Psoas muscle (tissue), 8 donors: Measurements from ENCODE around the gene ANKRD13B. TPM values are rescaled to one million over a fixed set of nuclear protein-coding genes. Genes with fewer than 3 reads are reported as not detected.

Experiments
- ATAC-seq, 4 donors: fragments of 200-7000 bp; cut with Tn5 transposase; one replicate each; pipeline ENCODE4 v1.9.1; 2020; ENCODE audit warnings: moderate library complexity in 3 of 4, mild to moderate bottlenecking in 2 of 4
- DNase-seq, 2 donors: peaks; one replicate each; pipeline ENCODE4 v3.0.0-alpha.2; 2020
- H3K27ac ChIP-seq: fragments of 200-600 bp; one replicate; pipeline ENCODE4 v1.8.0; 2022
- H3K27me3 ChIP-seq, 3 donors: fragments of 200-600 bp in 1 of 3; one replicate each; pipeline versions ENCODE4 v1.6.1 to v1.8.0; 2013 to 2022; ENCODE audit warnings: low read length in 2 of 3, mild to moderate bottlenecking in 2 of 3, moderate library complexity in 1 of 3; ENCODE audit not compliant: insufficient read depth in 3 of 3
- H3K36me3 ChIP-seq, 2 donors: fragments of 200-600 bp in 1 of 2; one replicate each; pipeline versions ENCODE4 v1.6.1 to v1.8.0; 2013 to 2022; ENCODE audit warnings: low read depth in 1 of 2, mild to moderate bottlenecking in 1 of 2, moderate library complexity in 1 of 2; ENCODE audit not compliant: insufficient read depth in 1 of 2
- H3K4me1 ChIP-seq: fragments of 200-600 bp; one replicate; pipeline ENCODE4 v1.8.0; 2022
- H3K4me3 ChIP-seq: fragments of 200-600 bp; one replicate; pipeline ENCODE4 v1.8.0; 2022; ENCODE audit warnings: mild to moderate bottlenecking
- H3K9me3 ChIP-seq: fragments of 200-600 bp; one replicate; pipeline ENCODE4 v1.8.0; 2022
- WGBS, 3 donors: extraction: QIAGEN DNeasy Blood & Tissue Kit; methylation state at CpG; one replicate each; pipeline versions ENCODE4 v1.1.6 to v1.1.7; 2013; 5-methylcytosine and 5-hydroxymethylcytosine counted together
- intact Hi-C, 2 donors: fragments of 100-400 bp; cut with DNase I; formaldehyde crosslinking; loops; one replicate each; pipeline versions ENCODE4 v1.11.0 to v1.14.2; 2022
- polyA plus RNA-seq, 3 donors: library from polyadenylated mRNA; stranded (reverse); fragments of 200-250 nt; gene quantifications; one replicate each; pipeline ENCODE4 v1.2.3, GENCODE V29; 2013
- total RNA-seq, 4 donors: library from RNA; stranded (reverse); fragmentation: NEBNext Ultra II Directional in 2 of 4; extraction: Animal tissue kit (Norgen Biotek cat#: 25700) in 2 of 4; gene quantifications; one replicate each; pipeline versions ENCODE4 v1.2.1 to v1.2.4, GENCODE V29; 2021 to 2023
- TF ChIP-seq, protein P1 (sequence below): fragments of 200-600 bp; IDR thresholded peaks from one replicate; pipeline ENCODE4 v1.8.0; 2022; ENCODE audit warnings: antibody characterized with exemption
- donor health status: healthy with polysubstance abuse.
- donor health status: DM: no; HTN: no; CAD: no; lungs with moderate emphysema.
- donor health status: Bipolar disorder and iron deficiency.
- donor health status: healthy.
- donor health status: DM: yes; HTN: yes; CAD: no.
- donor health status: DM: no; HTN: no; CAD: no.
- donor health status: DM: no; HTN: no; CAD: no.
- donor health status: DM: yes; HTN: yes; CAD: no.

Gene ANKRD13B
- total and polyA plus RNA-seq, 7 donors: 5.4 to 14.8 (median 7.1) TPM

DNA sequence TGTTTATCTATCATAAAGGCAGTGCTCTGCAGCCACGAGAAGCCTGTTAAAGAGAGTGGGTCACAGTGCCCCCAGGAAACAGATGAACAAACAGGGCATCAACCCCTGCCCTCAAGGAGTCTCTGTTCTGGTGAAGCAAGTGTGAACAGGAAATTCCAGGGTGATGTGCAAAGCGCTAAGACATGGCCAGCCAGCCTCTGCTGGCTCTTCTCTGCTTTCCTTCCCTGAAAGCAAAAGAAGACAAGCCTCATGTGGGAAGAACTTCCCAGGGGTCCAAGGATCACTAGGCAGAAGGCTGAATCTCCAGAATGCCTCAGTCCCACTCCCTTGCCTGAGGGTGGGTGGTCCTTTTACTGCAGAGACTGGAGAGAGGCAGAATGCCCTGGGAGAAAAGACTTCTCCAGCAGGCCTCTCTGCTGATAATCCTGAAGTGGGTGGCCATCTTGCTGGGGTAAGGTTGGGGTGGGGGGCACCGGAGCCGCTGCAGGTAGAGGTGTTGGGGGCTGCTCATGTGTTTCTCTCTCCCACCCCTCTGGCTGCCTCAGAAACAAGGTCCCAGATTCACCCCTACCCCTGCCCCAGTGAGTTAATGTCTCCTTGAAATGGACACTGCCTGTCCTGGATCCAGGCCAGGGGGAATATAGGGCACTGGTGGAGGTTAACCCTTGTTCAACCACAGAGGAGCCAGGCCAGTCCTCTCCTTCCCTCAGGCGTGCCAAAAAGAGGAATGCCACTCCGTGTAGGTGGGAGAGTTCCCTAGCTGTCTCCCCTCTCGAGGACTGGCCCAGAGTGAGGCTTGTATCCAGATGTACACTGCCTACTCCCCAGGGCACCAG lies 2.4 kb downstream of the ANKRD13B start:
- ATAC-seq (no peak), DNase-seq (no peak)
- no peaks in the 10 kb centered on the region for H3K36me3 ChIP-seq
- WGBS, 3 donors: 74 to 80% (median 77%) methylated on average over 6 to 7 of the region's 7 CpGs
- no peak overlapping the region for H3K4me3 ChIP-seq
- H3K27ac ChIP-seq: no peak overlapping the region
- peaks cover 39% of the 10 kb centered on the region for H3K4me1 ChIP-seq
- intact Hi-C loops: no loop called here
- no peaks in the 10 kb centered on the region for H3K9me3 ChIP-seq
- H3K27me3 ChIP-seq: no peaks in the 10 kb centered on the region
- TF ChIP-seq, protein P1, sequence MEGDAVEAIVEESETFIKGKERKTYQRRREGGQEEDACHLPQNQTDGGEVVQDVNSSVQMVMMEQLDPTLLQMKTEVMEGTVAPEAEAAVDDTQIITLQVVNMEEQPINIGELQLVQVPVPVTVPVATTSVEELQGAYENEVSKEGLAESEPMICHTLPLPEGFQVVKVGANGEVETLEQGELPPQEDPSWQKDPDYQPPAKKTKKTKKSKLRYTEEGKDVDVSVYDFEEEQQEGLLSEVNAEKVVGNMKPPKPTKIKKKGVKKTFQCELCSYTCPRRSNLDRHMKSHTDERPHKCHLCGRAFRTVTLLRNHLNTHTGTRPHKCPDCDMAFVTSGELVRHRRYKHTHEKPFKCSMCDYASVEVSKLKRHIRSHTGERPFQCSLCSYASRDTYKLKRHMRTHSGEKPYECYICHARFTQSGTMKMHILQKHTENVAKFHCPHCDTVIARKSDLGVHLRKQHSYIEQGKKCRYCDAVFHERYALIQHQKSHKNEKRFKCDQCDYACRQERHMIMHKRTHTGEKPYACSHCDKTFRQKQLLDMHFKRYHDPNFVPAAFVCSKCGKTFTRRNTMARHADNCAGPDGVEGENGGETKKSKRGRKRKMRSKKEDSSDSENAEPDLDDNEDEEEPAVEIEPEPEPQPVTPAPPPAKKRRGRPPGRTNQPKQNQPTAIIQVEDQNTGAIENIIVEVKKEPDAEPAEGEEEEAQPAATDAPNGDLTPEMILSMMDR: no peak

DNA sequence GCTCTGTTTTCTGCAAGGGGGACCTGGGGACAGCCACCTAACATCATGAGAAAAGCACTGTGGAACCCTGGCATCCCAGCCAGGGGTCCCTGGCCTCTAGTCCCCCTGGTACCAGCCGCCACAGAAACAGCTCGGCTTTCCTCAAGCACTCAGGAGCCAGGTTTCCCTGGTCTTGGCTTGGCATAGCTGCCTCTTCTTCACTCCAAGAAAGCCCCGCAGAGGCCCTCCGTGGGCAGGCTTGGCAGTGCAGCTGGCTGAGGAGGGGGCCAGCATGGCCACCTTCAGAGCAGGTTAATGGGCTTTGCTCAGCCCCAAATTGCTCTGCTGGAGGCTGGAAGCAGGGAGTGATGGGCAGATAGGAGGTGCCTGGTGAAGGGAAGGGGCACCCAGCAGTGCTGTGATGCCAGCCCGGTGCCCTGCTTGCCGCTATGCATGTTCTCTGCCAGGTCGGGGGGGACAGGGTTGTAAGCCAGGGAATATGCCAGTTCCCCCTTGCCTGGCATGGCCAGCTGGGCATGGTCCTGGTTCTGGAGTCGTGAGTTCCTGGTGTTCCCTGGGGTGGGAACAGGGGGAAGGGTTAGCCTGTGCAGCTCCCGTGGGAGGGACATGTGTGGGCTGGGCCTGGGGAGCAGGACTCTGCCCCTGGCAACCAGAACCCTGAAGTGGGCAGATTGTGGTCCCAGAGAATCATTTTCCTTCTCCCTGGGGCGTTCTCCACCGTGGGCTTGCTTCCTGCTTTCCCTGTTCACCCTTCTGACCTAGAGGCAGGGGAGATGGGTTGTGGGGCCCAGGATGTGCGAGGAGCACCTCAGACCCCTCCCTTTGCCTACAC lies 3.2 kb downstream of the ANKRD13B start:
- no peaks in the 10 kb centered on the region for H3K36me3 ChIP-seq
- no peaks in the 10 kb centered on the region for H3K9me3 ChIP-seq
- TF ChIP-seq, protein P1: no peak
- intact Hi-C loops: no loop called here
- H3K4me3 ChIP-seq: no peak overlapping the region
- H3K27me3 ChIP-seq: no peaks in the 10 kb centered on the region
- peaks cover 30% of the 10 kb centered on the region for H3K4me1 ChIP-seq
- no peak for ATAC-seq
- 70 to 84% (median 71%) methylated on average over 12 of the region's 12 CpGs for WGBS, 3 donors
- no peak for DNase-seq
- no peak overlapping the region for H3K27ac ChIP-seq

DNA sequence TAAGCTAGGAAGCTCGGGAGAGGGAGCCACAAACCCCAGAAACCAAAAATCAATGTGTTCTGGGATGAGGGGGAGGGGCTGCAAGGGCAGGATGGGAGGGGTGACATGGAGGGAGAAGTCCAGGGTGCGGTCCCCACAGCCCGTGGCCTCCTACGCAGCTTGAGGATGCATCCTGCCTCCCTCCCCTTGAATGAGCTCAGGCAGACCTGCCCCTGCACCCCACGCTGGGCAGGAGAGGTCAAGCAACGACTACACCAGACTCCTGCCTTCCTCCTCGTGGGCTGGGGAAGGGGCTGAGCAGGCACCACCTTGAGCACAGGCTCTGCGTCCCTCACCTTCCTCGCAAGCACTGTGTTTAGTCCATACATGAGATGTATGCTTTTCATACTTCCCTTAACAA lies 3.9 kb downstream of the ANKRD13B start:
- H3K27me3 ChIP-seq: no peaks in the 10 kb centered on the region
- no peak overlapping the region for H3K4me3 ChIP-seq
- H3K36me3 ChIP-seq: no peaks in the 10 kb centered on the region
- H3K9me3 ChIP-seq: no peaks in the 10 kb centered on the region
- WGBS, 3 donors: 65 to 74% (median 66%) methylated on average over 9 of the region's 9 CpGs
- DNase-seq (no peak), ATAC-seq (no peak)
- intact Hi-C loops: no loop called here
- peaks cover 24% of the 10 kb centered on the region for H3K4me1 ChIP-seq
- no peak overlapping the region for H3K27ac ChIP-seq
- TF ChIP-seq, protein P1: no peak

DNA sequence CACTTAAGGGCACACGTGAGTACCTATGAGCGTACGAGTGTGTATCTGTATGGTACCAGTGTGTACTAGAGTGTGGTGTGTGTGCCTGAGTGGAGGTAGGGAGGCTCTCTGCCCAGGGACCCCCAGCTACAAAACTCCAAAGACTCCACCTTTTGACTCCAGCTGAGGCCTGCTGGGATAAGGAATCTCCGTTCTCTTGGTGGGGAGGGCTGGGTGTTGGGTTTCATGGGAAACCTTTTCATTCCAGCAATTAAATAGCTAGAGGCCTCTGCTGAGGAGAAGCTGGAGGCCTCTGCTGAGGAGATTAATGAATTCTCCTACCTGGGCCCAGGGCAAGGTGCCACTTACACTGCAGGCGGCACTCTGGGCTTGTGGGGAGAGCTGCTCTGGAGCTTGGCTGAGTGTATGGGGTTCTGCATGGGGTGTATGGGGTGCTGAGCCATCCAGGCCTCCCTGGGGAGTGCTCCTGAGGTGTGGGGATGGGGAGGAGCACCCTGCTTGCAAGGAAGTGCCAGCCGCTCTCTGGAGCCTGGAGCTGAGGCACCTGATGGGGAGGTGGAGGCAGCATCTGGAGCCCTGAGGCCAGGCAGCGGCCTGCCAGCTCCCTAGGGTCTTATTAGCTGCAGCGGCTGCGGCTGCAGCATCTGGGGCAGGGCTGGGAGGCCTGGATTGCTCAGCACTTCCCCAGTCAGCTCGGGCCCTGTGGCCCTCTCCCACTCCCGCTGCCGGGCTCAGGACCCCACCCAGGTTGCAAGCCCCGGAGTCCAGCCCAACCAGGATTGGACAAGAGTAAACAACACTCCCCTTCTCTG lies 4.6 kb downstream of the ANKRD13B start:
- intact Hi-C loops: no loop called here
- Histone ChIP-seq H3K9me3 (no peaks in the 10 kb centered on the region), H3K4me1 (peaks cover 16% of the 10 kb centered on the region), H3K27ac (no peak overlapping the region), H3K4me3 (no peak overlapping the region), H3K27me3 (no peaks in the 10 kb centered on the region), H3K36me3 (no peaks in the 10 kb centered on the region)
- TF ChIP-seq, protein P1: no peak
- WGBS, 3 donors: 59 to 68% (median 67%) methylated on average over 13 of the region's 13 CpGs
- no peak for ATAC-seq
- DNase-seq: no peak
